ENCODE measurements around the gene NHLRC4.

DNA sequence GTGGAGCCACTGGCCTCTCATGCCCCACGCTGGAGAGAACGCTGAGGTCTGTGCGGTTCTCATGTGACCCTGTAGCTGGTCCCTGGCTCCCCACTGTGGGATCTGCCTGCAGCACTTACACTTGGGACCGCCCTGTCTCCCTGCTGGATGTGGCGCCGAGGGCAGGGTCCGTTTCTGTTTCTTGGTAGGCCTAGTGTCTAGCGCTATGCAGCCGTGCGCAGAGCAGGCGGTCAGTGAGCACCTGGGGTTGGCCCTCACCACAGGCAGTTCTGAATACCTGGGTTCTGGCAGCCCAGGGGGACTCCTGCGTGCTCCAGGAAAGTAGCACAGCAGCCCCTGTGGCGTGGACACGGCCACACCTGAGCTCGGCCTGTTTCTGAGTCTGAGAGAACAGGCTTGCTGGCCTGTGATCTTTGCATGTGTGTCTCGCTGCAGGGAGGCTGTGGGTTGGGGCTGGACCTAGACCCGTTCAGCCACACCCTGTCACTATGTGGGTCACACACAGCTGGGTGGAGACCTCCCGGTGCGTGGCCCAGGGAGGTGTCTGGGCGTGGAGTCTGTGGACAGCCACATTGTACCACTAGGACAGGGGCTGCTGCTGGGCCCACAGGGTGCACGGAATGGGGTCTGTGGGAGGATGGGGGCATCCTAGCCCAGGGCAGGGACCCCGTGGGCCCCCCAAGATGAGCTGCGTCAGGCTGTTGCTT is 36.5 kb upstream of the NHLRC4 start:
- TF ChIP-seq POLR2A (IDR thresholded peaks at IDR 0.05; ENCODE audit: low read depth, low read length) (no peak), MXI1 (IDR thresholded peaks at IDR 0.05; ENCODE audit: borderline replicate concordance, low read depth, low read length) (no peak), MAFK (IDR thresholded peaks at IDR 0.05; ENCODE audit: low read depth, low read length) (no peak), RCOR1 (IDR thresholded peaks at IDR 0.05; ENCODE audit: insufficient replicate concordance, low read length) (no peak), RFX5 (IDR thresholded peaks at IDR 0.05; ENCODE audit: low read depth, low read length) (no peak), RAD21 (IDR thresholded peaks at IDR 0.05; ENCODE audit: low read length) (no peak)
- TF ChIP-seq, protein P1, sequence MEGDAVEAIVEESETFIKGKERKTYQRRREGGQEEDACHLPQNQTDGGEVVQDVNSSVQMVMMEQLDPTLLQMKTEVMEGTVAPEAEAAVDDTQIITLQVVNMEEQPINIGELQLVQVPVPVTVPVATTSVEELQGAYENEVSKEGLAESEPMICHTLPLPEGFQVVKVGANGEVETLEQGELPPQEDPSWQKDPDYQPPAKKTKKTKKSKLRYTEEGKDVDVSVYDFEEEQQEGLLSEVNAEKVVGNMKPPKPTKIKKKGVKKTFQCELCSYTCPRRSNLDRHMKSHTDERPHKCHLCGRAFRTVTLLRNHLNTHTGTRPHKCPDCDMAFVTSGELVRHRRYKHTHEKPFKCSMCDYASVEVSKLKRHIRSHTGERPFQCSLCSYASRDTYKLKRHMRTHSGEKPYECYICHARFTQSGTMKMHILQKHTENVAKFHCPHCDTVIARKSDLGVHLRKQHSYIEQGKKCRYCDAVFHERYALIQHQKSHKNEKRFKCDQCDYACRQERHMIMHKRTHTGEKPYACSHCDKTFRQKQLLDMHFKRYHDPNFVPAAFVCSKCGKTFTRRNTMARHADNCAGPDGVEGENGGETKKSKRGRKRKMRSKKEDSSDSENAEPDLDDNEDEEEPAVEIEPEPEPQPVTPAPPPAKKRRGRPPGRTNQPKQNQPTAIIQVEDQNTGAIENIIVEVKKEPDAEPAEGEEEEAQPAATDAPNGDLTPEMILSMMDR (conservative IDR thresholded peaks at IDR 0.05; ENCODE audit: low read depth, low read length), result no peak
